ENCODE results near the gene TP73.
A peak's percentile ranks its signal among the peaks of the same experiment; 100 is the strongest.

The TP73 gene

GRCh38 chr1:3673381-3674099 is 21.2 kb downstream of the TP73 start:
- DNase-seq (ENCODE audit: low spot score), result no peak

GRCh38 chr1:3674100-3675094 is 22.1 kb downstream of the TP73 start:
- no peak for DNase-seq (ENCODE audit: low spot score)

GRCh38 chr1:3675436-3675835 is 23.1 kb downstream of the TP73 start:
- no peak for DNase-seq (ENCODE audit: low spot score)

GRCh38 chr1:3676581-3677470 is 24.5 kb downstream of the TP73 start:
- DNase-seq (ENCODE audit: low spot score), result no peak

GRCh38 chr1:3677484-3677883 is 25.2 kb downstream of the TP73 start:
- no peak for DNase-seq (ENCODE audit: low spot score)

GRCh38 chr1:3678361-3679097 is 26.2 kb downstream of the TP73 start:
- no peak for DNase-seq (ENCODE audit: low spot score)

- no peak for DNase-seq (ENCODE audit: low spot score)
Observed at GRCh38 chr1:3679098-3679555, 26.8 kb downstream of the TP73 start.

GRCh38 chr1:3679799-3680453 is 27.6 kb downstream of the TP73 start:
- no peak for DNase-seq (ENCODE audit: low spot score)

GRCh38 chr1:3680488-3681230 is 28.3 kb downstream of the TP73 start:
- DNase-seq (ENCODE audit: low spot score), result no peak

GRCh38 chr1:3681231-3681897 is 29.0 kb downstream of the TP73 start:
- DNase-seq (ENCODE audit: low spot score), result no peak

GRCh38 chr1:3681898-3682806 is 29.8 kb downstream of the TP73 start:
- no peak for DNase-seq (ENCODE audit: low spot score)

- no peak for DNase-seq (ENCODE audit: low spot score)
Observed at GRCh38 chr1:3683197-3683596, 30.9 kb downstream of the TP73 start.

- DNase-seq (ENCODE audit: low spot score), result peak; percentile 56
Observed at GRCh38 chr1:3683992-3684391, 31.7 kb downstream of the TP73 start.

- no peak for DNase-seq (ENCODE audit: low spot score)
Observed at GRCh38 chr1:3685222-3685621, 32.9 kb downstream of the TP73 start.

GRCh38 chr1:3685906-3686305 is 33.6 kb downstream of the TP73 start:
- no peak for DNase-seq (ENCODE audit: low spot score)

- DNase-seq (ENCODE audit: low spot score), result no peak
Observed at GRCh38 chr1:3687504-3687903, 35.2 kb downstream of the TP73 start.

GRCh38 chr1:3688356-3689137 is 36.2 kb downstream of the TP73 start:
- no peak for DNase-seq (ENCODE audit: low spot score)
